Stimulated activated CD4-positive, alpha-beta T cell treated with anti-CD3 and anti-CD28 coated beads, Interleukin-1b, Interleukin-23, amount 100 ng/mL, for 4 hours (primary cell): ENCODE measurements around the gene GPR173.

Source experiments
- DNase-seq, 2 donors: peaks; one replicate each; pipeline ENCODE4 v3.0.0-alpha.2; 2020; ENCODE audit warnings: low read depth in 2 of 2

The GPR173 gene

GRCh38 chrX:53089224-53089842, 40.7 kb downstream of the GPR173 start:
- DNase-seq: no peak

- no peak for DNase-seq
Measured at GRCh38 chrX:53089925-53090324, 41.3 kb downstream of the GPR173 start.

- DNase-seq: no peak
Measured at GRCh38 chrX:53091354-53091753, 42.8 kb downstream of the GPR173 start.

GRCh38 chrX:53093177-53093655, 44.6 kb downstream of the GPR173 start:
- DNase-seq: peak; percentile 64 to 70

- DNase-seq: peak in 1 of 2 donors; percentile 58
Measured at GRCh38 chrX:53093748-53094581, 45.4 kb downstream of the GPR173 start, which contains the start of gene KANTR. TSS of gene KANTR (plus strand) at chrX:53094142. CDS start at chrX:53124273, 30,131 bp downstream.

GRCh38 chrX:53094582-53094905, 46.0 kb downstream of the GPR173 start:
- DNase-seq: no peak

GRCh38 chrX:53095796-53096195, 47.2 kb downstream of the GPR173 start:
- DNase-seq: no peak

- no peak for DNase-seq
Measured at GRCh38 chrX:53114864-53115549, 66.4 kb downstream of the GPR173 start.

GRCh38 chrX:53115550-53115874, 66.9 kb downstream of the GPR173 start:
- DNase-seq: no peak

GRCh38 chrX:53116101-53116500, 67.5 kb downstream of the GPR173 start:
- no peak for DNase-seq

GRCh38 chrX:53122013-53122412, 73.4 kb downstream of the GPR173 start:
- no peak for DNase-seq

GRCh38 chrX:53125506-53125905, 76.9 kb downstream of the GPR173 start:
- DNase-seq: no peak

- no peak for DNase-seq
Measured at GRCh38 chrX:53126377-53126776, 77.8 kb downstream of the GPR173 start.

GRCh38 chrX:53128097-53128749, 79.6 kb downstream of the GPR173 start:
- DNase-seq: no peak
